ENCODE results near the gene GCH1.

GRCh38 chr14:54877015-54877702 is 25.5 kb downstream of the GCH1 start:
- no peak for TF ChIP-seq POLR2AphosphoS5 (IDR thresholded peaks at IDR 0.05)
- TF ChIP-seq EP300 (IDR thresholded peaks at IDR 0.05): no peak

Data from suprapubic skin (tissue), 4 donors.